Gastrocnemius medialis (tissue), 4 donors: ENCODE results near the gene FAM9A.

Source experiments
- POLR2A ChIP-seq, 2 donors: fragments of 450-650 bp; IDR thresholded peaks; one replicate each; pipeline ENCODE4 v1.6.1; 2017; ENCODE audit warnings: antibody characterized with exemption in 2 of 2, mild to moderate bottlenecking in 2 of 2, moderate library complexity in 2 of 2
- TF ChIP-seq, protein P1 (sequence below), 5 experiments: fragments of 450-650 bp in 3 of 5; fragments of 200-600 bp in 2 of 5; sonication (generic) in 2 of 5; IDR thresholded peaks in 4 of 5; conservative IDR thresholded peaks in 1 of 5; 1 replicate in 4 of 5; 2 replicates in 1 of 5; pipeline ENCODE4 v1.5.1; 2016 to 2019; ENCODE audit warnings: antibody characterized with exemption in 5 of 5, mild to moderate bottlenecking in 3 of 5, moderate library complexity in 3 of 5

DNA sequence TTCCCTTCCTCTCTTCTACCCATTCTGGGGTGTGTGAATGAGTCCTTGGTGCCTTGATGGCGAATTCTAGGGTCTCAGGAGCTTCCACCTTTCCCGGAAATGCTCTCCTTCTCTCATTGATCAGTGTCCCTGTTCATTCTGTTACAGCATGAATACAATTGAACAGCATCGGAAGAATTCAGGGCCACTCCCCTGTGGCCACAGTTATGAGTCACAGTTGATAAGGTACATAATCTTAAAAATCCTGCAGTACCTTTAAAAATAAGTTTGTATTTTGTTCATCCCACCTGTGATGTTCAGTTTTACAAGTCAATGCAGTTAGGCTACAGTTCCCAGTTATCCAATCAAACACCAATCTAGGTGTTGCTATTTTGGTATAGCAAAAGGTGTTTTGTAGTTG, 47.3 kb upstream of the FAM9A start:
- TF ChIP-seq, protein P1, sequence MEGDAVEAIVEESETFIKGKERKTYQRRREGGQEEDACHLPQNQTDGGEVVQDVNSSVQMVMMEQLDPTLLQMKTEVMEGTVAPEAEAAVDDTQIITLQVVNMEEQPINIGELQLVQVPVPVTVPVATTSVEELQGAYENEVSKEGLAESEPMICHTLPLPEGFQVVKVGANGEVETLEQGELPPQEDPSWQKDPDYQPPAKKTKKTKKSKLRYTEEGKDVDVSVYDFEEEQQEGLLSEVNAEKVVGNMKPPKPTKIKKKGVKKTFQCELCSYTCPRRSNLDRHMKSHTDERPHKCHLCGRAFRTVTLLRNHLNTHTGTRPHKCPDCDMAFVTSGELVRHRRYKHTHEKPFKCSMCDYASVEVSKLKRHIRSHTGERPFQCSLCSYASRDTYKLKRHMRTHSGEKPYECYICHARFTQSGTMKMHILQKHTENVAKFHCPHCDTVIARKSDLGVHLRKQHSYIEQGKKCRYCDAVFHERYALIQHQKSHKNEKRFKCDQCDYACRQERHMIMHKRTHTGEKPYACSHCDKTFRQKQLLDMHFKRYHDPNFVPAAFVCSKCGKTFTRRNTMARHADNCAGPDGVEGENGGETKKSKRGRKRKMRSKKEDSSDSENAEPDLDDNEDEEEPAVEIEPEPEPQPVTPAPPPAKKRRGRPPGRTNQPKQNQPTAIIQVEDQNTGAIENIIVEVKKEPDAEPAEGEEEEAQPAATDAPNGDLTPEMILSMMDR (IDR thresholded peaks at IDR 0.05 in 4 of 5, conservative IDR thresholded peaks at IDR 0.05 in 1 of 5), result no peak
- no peak for TF ChIP-seq POLR2A (IDR thresholded peaks at IDR 0.05)
